ENCODE measurements around the gene B3GNT9.
A peak's percentile ranks its signal among the peaks of the same experiment; 100 is the strongest.

The B3GNT9 gene

DNA sequence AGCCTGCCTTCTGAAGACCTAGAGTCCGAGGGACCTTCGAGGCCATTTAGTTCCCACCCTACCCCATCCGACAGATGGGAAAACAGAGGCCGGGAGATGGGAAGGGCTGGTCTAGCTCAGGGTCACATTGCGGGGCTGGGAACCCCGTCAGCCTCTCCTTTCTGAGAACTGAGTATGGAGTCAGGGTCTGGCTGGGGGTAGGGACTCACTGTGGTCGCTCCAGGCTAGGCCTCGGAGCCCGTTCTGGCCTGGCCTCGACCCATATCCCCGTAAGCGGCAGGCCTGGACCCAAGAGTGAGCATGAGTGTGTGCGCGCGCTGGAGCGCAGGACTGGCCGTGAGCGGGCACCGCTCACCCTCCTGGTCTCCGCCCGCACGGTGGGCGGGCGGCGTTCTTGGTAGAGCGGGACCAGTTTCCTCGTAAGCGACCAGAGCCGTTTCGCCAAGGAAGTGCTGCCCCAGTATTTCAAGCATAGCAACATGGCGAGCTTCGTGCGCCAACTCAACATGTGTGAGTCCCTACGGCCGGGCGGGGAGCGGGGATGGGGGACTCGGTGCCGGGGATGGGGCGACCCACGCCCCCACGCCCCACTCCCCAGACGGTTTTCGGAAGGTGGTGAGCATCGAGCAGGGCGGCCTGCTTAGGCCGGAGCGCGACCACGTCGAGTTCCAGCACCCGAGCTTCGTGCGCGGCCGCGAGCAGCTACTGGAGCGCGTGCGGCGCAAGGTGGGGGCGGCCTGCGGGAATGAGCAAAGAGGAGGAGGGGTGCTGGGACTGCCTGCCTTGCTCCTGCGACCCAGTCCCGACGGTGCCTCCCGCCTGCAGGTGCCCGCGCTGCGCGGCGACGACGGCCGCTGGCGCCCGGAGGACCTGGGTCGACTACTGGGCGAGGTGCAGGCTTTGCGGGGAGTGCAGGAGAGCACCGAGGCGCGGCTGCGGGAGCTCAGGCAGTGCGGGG is 14.6 kb upstream of the B3GNT9 start:
- Mint-ChIP-seq H3K27ac (no peak overlapping the region), H3K4me3 (peak overlapping the region; percentile 47), H3K9me3 (ENCODE audit: low read depth) (no peaks in the 10 kb centered on the region), H3K4me1 (ENCODE audit: low read depth) (peaks cover 29% of the 10 kb centered on the region), H3K27me3 (peaks cover 22% of the 10 kb centered on the region), H3K36me3 (no peaks in the 10 kb centered on the region)

DNA sequence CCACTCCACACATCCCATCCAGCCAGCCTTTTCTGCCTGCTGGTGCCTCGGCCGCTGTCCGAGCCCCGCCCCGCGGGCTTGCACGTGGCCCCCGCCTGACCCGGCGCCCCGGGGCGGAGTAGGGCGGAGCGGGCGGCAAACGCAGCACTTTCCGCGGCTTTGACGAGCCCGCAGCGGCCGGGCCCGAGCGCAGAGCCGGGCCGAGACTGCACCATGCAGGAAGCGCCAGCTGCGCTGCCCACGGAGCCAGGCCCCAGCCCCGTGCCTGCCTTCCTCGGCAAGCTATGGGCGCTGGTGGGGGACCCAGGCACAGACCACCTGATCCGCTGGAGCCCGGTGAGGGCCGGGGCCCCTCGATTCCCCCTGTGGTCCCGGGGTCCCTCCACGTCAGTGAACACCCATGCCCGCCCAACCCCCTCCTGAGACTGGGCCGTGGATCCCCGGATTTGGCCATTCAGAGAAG is 13.8 kb upstream of the B3GNT9 start, which contains the start of gene HSF4:
TSS of gene HSF4 (plus strand) at position 147 of the 463 bp plus-strand sequence. CDS start at position 214, 67 bp downstream.
- Mint-ChIP-seq H3K4me3 (peak within 1 kb of the TSS; percentile 47), H3K27me3 (peaks cover 21% of the 10 kb centered on the region), H3K36me3 (no peaks in the 10 kb centered on the region), H3K4me1 (ENCODE audit: low read depth) (peaks cover 25% of the 10 kb centered on the region), H3K27ac (no peak within 1 kb of the TSS), H3K9me3 (ENCODE audit: low read depth) (no peaks in the 10 kb centered on the region)

- Mint-ChIP-seq H3K36me3 (no peaks in the 10 kb centered on the region), H3K9me3 (ENCODE audit: low read depth) (no peaks in the 10 kb centered on the region), H3K27me3 (peaks cover 21% of the 10 kb centered on the region), H3K4me1 (ENCODE audit: low read depth) (peaks cover 26% of the 10 kb centered on the region), H3K4me3 (peak overlapping the region; percentile 32), H3K27ac (no peak overlapping the region)
Observed at GRCh38 chr16:67163999-67164558, 13.3 kb upstream of the B3GNT9 start.

DNA sequence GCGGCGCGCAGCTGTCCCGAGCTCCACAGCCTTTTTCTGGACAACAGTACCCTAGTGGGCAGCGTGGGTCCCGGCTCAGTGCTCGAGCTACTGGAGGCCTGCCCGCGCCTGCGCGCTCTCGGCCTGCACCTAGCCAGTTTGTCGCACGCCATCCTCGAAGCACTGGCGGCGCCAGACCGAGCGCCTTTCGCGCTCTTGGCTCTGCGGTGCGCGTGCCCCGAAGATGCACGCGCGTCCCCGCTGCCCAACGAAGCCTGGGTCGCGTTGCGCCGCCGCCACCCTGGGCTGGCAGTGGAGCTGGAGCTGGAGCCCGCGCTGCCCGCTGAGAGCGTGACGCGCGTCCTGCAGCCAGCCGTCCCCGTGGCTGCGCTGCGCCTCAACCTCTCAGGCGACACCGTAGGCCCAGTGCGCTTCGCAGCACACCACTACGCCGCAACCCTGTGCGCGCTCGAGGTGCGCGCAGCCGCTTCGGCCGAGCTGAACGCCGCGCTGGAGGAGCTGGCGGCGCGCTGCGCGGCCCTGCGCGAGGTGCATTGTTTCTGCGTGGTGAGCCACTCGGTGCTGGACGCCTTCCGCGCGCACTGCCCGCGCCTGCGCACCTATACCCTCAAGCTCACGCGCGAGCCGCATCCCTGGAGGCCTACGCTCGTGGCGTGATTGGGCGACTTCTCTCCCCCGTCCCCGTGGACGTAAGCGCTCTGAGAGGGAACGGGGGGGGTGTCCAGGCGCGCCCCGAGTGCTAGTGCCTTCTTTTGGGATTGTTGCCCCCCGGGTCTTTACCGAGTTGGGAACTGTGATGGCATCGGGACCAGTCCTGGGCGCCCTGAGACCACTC is 12.6 kb upstream of the B3GNT9 start:
- peaks cover 19% of the 10 kb centered on the region for H3K27me3 Mint-ChIP-seq
- H3K4me3 Mint-ChIP-seq, result peak overlapping the region; percentile 32
- peaks cover 33% of the 10 kb centered on the region for H3K4me1 Mint-ChIP-seq (ENCODE audit: low read depth)
- no peaks in the 10 kb centered on the region for H3K36me3 Mint-ChIP-seq
- H3K27ac Mint-ChIP-seq, result no peak overlapping the region
- H3K9me3 Mint-ChIP-seq (ENCODE audit: low read depth), result no peaks in the 10 kb centered on the region

DNA sequence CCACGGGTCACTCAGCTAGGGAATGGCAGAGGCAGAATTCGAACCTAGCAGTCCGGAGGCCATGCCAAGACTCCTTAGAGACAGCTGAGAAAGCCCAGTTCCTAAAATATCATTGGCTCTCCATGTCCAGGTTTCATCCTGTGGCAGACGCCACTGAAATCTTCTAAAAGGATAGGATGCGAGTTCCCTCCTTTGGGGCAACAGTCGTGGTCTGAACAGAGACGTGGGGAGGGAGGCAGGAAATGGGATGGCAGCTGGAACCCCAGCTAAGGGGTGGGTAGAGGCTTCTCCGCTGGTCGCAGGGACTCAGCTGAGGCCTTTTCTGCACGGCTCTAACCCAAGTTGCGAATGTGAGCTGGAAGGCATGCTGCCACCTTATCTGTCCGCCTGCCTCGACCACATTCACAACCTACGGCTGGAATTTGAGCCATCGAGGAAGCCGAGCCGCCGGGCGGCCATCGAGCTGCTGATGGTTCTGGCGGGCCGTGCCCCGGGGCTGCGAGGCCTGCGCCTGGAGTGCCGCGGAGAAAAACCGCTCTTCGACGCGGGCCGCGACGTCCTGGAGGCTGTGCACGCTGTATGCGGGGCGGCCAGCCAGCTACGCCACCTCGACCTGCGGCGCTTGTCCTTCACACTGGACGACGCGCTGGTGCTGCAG is 11.8 kb upstream of the B3GNT9 start:
- Mint-ChIP-seq H3K36me3 (no peaks in the 10 kb centered on the region), H3K27ac (no peak overlapping the region), H3K4me3 (peak overlapping the region; percentile 46), H3K4me1 (ENCODE audit: low read depth) (peaks cover 40% of the 10 kb centered on the region), H3K9me3 (ENCODE audit: low read depth) (no peaks in the 10 kb centered on the region), H3K27me3 (peaks cover 17% of the 10 kb centered on the region)

- H3K36me3 Mint-ChIP-seq, result no peaks in the 10 kb centered on the region
- peak overlapping the region; percentile 40 for H3K4me3 Mint-ChIP-seq
- H3K9me3 Mint-ChIP-seq (ENCODE audit: low read depth), result no peaks in the 10 kb centered on the region
- peaks cover 12% of the 10 kb centered on the region for H3K27me3 Mint-ChIP-seq
- H3K27ac Mint-ChIP-seq, result no peak overlapping the region
- peaks cover 47% of the 10 kb centered on the region for H3K4me1 Mint-ChIP-seq (ENCODE audit: low read depth)
Observed at GRCh38 chr16:67161595-67162058, 10.8 kb upstream of the B3GNT9 start.

GRCh38 chr16:67158637-67159600 is 8.1 kb upstream of the B3GNT9 start:
- no peaks in the 10 kb centered on the region for H3K9me3 Mint-ChIP-seq (ENCODE audit: low read depth)
- H3K4me3 Mint-ChIP-seq, result peak overlapping the region; percentile 89
- peaks cover 48% of the 10 kb centered on the region for H3K4me1 Mint-ChIP-seq (ENCODE audit: low read depth)
- H3K36me3 Mint-ChIP-seq, result no peaks in the 10 kb centered on the region
- peaks cover 10% of the 10 kb centered on the region for H3K27me3 Mint-ChIP-seq
- peak overlapping the region; percentile 83 for H3K27ac Mint-ChIP-seq

DNA sequence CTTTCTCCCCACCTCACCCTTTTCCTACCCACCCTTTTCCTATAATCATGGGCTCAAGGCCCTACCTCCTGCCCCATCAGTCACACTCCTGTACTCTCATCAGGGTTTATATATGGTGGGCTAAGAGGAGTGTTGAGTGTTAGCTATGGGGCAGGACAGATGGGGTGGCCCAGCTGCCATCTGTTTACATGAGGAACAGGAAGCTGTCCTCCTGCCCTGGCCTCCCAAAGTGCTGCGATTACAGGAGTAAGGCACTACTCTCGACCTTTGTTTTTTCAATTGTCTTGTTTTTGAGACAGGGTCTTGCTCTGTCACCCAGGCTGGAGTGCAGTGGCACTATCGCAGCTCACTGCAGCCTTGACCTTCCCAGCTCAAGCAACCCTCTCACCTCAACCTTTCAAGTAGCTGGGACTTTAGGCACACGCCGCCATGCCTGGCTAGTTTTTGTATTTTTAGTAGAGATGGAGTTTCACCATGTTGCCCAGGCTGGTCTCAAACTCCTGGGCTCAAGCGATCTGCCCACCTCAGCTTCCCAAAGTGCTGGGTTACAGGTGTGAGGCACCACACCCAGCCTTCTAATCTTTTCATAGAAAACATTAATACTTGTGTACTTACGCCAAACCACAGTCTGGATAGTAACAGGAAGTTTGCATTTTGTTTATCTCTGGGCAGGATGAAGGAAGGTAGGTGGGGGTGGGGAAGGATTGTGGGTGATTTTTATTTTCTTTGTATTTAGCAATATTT is 7.3 kb upstream of the B3GNT9 start:
- Mint-ChIP-seq H3K27ac (peak overlapping the region; percentile 83), H3K4me1 (ENCODE audit: low read depth) (peaks cover 48% of the 10 kb centered on the region), H3K27me3 (peaks cover 10% of the 10 kb centered on the region), H3K36me3 (no peaks in the 10 kb centered on the region), H3K9me3 (ENCODE audit: low read depth) (no peaks in the 10 kb centered on the region), H3K4me3 (peak overlapping the region; percentile 89)

- Mint-ChIP-seq H3K27me3 (peaks cover 7% of the 10 kb centered on the region), H3K9me3 (ENCODE audit: low read depth) (no peaks in the 10 kb centered on the region), H3K36me3 (no peaks in the 10 kb centered on the region), H3K27ac (peak overlapping the region; percentile 83), H3K4me1 (ENCODE audit: low read depth) (peaks cover 46% of the 10 kb centered on the region), H3K4me3 (no peak overlapping the region)
Observed at GRCh38 chr16:67157106-67157748, 6.4 kb upstream of the B3GNT9 start.

GRCh38 chr16:67156143-67156844 is 5.5 kb upstream of the B3GNT9 start:
- Mint-ChIP-seq H3K4me3 (no peak overlapping the region), H3K4me1 (ENCODE audit: low read depth) (peaks cover 44% of the 10 kb centered on the region), H3K27me3 (peaks cover 2% of the 10 kb centered on the region), H3K9me3 (ENCODE audit: low read depth) (no peaks in the 10 kb centered on the region), H3K27ac (no peak overlapping the region), H3K36me3 (no peaks in the 10 kb centered on the region)

DNA sequence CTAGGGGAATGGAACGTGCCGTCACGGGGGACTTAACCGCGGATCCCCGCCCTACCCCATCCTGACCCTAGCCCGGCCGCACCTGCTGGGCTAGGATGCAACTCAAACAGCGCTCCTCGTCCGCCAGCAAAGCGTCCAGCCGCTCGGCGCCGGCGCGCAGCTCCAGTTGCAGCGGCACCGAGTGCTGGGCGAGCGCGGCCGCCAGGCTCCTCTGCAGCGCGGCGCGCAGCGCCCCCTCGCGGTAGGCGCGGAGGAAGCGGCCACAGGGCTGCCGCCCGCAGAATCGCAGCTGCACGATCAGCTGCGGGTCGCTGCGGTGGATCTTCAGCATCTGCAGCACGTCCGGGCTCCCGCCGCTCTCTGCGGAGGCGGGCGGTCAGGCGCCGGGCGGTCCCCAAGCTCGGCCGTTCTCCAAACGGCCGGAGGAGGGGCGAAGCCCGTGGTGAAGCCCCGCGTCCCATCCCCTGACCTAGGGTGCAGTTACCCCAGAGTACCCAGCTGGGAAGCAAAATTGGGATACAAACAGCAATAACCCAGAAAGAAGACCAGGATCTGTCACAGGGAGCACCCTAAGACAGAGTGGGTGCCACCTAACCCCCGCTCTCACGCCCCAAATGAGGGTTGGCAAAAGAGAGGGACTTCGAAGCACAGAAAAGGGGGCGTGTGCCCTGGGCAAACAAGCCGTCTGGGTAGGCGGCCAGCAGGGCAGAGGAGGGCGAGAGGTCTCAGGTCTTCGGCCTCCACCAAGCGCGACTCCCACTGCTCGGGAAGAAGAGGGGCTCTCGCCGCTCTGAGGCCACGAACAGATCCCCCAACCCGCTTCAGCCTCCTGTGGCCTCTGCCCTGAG is 4.7 kb upstream of the B3GNT9 start:
- H3K27me3 Mint-ChIP-seq, result peaks cover 3% of the 10 kb centered on the region
- H3K36me3 Mint-ChIP-seq, result no peaks in the 10 kb centered on the region
- H3K27ac Mint-ChIP-seq, result no peak overlapping the region
- no peaks in the 10 kb centered on the region for H3K9me3 Mint-ChIP-seq (ENCODE audit: low read depth)
- peaks cover 41% of the 10 kb centered on the region for H3K4me1 Mint-ChIP-seq (ENCODE audit: low read depth)
- peak overlapping the region; percentile 59 for H3K4me3 Mint-ChIP-seq

Measured in activated naive CD8-positive, alpha-beta T cell (primary cell).